Type B pancreatic cell (in vitro differentiated cells): ENCODE data around the gene SURF6. TPM values are rescaled to one million over a fixed set of nuclear protein-coding genes. Genes with fewer than 3 reads are reported as not detected.

ENCODE experiments used
- DNase-seq: peaks from one replicate; pipeline ENCODE4 v3.0.0; 2021; ENCODE audit warnings: mixed read lengths; ENCODE audit not compliant: unreplicated experiment; ENCODE audit errors: extremely low spot score
- H3K27ac Mint-ChIP-seq: 2 replicates; pipeline ENCODE4 v1.8.0; 2021; ENCODE audit warnings: mild to moderate bottlenecking, mixed read lengths
- H3K27me3 Mint-ChIP-seq: 2 replicates; pipeline ENCODE4 v1.8.0; 2021; ENCODE audit warnings: mixed read lengths
- H3K36me3 Mint-ChIP-seq: 2 replicates; pipeline ENCODE4 v1.8.0; 2021; ENCODE audit warnings: mixed read lengths
- H3K4me1 Mint-ChIP-seq: one replicate; pipeline ENCODE4 v1.8.0; 2021; ENCODE audit warnings: mixed read lengths; ENCODE audit not compliant: unreplicated experiment
- H3K4me3 Mint-ChIP-seq: 2 replicates; pipeline ENCODE4 v1.8.0; 2021; ENCODE audit warnings: mild to moderate bottlenecking, mixed read lengths
- H3K9me3 Mint-ChIP-seq: 2 replicates; pipeline ENCODE4 v1.8.0; 2021; ENCODE audit warnings: mixed read lengths
- total RNA-seq: library from RNA; stranded (reverse); gene quantifications from 2 replicates; pipeline ENCODE4 v1.2.1, GENCODE V29; 2021; ENCODE audit warnings: low replicate concordance
- TF ChIP-seq, protein P1 (sequence below): fragments of 200-600 bp; sonication (generic); conservative IDR thresholded peaks from 2 replicates; pipeline ENCODE4 v1.5.0; 2021; ENCODE audit warnings: antibody characterized with exemption, mild to moderate bottlenecking

SURF6 gene
- total RNA-seq, 1 donor from 2014 or later, result 24.9 TPM

DNA sequence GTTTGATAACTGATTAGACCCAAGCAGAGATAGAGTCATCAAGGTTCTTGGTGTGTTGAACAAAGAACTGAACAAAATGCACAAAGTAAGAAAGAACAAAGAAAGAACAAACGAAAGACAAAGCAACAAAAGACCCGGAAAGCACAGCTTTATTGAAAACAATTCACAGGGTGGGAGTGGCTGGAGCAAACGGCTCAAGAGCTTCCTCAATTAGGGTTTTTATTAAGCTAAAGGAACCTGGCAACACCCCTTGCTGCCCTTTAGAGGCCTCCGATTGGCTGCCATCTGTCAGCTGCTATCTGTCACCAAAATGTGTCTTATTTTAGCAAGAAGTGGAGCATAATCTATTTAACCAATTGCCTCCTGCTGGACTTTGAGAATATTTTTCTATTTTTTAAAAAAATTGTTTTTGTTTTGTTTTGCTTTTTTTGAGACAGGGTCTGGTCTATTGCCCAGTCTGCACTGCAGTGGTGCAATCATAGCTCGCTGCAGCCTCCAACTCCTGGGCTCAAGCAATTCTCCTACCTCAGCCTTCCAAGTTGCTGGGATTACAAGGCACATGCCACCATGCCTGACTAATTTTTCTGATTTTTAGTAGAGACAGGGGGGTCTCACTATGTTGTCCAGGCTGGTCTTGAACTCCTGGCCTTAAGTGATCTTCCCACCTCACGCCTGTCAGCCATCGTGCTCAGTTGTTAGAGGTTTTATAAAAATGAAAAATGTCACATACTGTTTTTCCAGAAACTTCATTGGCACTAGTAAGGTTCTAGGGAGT lies 53.3 kb downstream of the SURF6 start:
- H3K36me3 Mint-ChIP-seq, result no peaks in the 10 kb centered on the region
- no peaks in the 10 kb centered on the region for H3K4me1 Mint-ChIP-seq
- peaks cover 23% of the 10 kb centered on the region for H3K27me3 Mint-ChIP-seq
- TF ChIP-seq, protein P1, sequence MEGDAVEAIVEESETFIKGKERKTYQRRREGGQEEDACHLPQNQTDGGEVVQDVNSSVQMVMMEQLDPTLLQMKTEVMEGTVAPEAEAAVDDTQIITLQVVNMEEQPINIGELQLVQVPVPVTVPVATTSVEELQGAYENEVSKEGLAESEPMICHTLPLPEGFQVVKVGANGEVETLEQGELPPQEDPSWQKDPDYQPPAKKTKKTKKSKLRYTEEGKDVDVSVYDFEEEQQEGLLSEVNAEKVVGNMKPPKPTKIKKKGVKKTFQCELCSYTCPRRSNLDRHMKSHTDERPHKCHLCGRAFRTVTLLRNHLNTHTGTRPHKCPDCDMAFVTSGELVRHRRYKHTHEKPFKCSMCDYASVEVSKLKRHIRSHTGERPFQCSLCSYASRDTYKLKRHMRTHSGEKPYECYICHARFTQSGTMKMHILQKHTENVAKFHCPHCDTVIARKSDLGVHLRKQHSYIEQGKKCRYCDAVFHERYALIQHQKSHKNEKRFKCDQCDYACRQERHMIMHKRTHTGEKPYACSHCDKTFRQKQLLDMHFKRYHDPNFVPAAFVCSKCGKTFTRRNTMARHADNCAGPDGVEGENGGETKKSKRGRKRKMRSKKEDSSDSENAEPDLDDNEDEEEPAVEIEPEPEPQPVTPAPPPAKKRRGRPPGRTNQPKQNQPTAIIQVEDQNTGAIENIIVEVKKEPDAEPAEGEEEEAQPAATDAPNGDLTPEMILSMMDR, result no peak
- no peak overlapping the region for H3K27ac Mint-ChIP-seq
- no peak overlapping the region for H3K4me3 Mint-ChIP-seq
- DNase-seq, result peak; percentile 22
- peaks cover 3% of the 10 kb centered on the region for H3K9me3 Mint-ChIP-seq

- Mint-ChIP-seq H3K27me3 (peaks cover 41% of the 10 kb centered on the region), H3K9me3 (no peaks in the 10 kb centered on the region)
- peak; percentile 11 for DNase-seq
Measured at GRCh38 chr9:133280392-133280791, 55.6 kb downstream of the SURF6 start.

More at GRCh38 chr9:133280392-133280791, 55.6 kb downstream of the SURF6 start:
- Mint-ChIP-seq H3K27ac (no peak overlapping the region), H3K4me3 (no peak overlapping the region), H3K4me1 (no peaks in the 10 kb centered on the region), H3K36me3 (no peaks in the 10 kb centered on the region)
- TF ChIP-seq, protein P1, result no peak

Other genes with a start within 250 kb of the SURF6 start
- gene RALGDS, start 214.9 kb downstream of the SURF6 start, total RNA-seq, result 64.8 and 86.3 TPM in 2 replicates
- 21.0 and 54.9 TPM in 2 replicates for gene GBGT1, start 172.3 kb downstream of the SURF6 start, total RNA-seq
- gene OBP2B, start 126.9 kb downstream of the SURF6 start, total RNA-seq, result not detected in 2 replicates
- gene ABO, start 61.0 kb downstream of the SURF6 start, total RNA-seq, result 3.7 and 5.6 TPM in 2 replicates
- gene MED22, start 11.9 kb upstream of the SURF6 start, total RNA-seq, result 34.0 and 38.2 TPM in 2 replicates
- gene RPL7A, start 12.0 kb upstream of the SURF6 start, total RNA-seq, result 2,442 and 2,715 TPM in 2 replicates
- gene SURF1, start 20.3 kb upstream of the SURF6 start, total RNA-seq, result 40.8 and 46.9 TPM in 2 replicates
- gene SURF2, start 20.4 kb upstream of the SURF6 start, total RNA-seq, result 21.3 and 23.5 TPM in 2 replicates
- 173 and 224 TPM in 2 replicates for gene SURF4, start 39.9 kb upstream of the SURF6 start, total RNA-seq
- 1.00 and 3.9 TPM in 2 replicates for gene STKLD1, start 40.2 kb upstream of the SURF6 start, total RNA-seq
- gene REXO4, start 81.8 kb upstream of the SURF6 start, total RNA-seq, result 26.5 and 28.9 TPM in 2 replicates
- 4.4 and 12.9 TPM in 2 replicates for gene ADAMTS13, start 86.2 kb upstream of the SURF6 start, total RNA-seq
- gene CACFD1, start 123.8 kb upstream of the SURF6 start, total RNA-seq, result 45.6 and 51.9 TPM in 2 replicates
- 8.2 and 9.7 TPM in 2 replicates for gene SLC2A6, start 142.9 kb upstream of the SURF6 start, total RNA-seq
- gene MYMK, start 188.8 kb upstream of the SURF6 start, total RNA-seq, result not detected in 2 replicates
- 0.57 and 0.65 TPM in 2 replicates for gene ADAMTSL2, start 198.5 kb upstream of the SURF6 start, total RNA-seq